GM21786 (cell line): ENCODE data around the gene TOP1.
"Not testable (repeated sequence)": the region's sequence is repeated elsewhere in the genome, so short reads cannot be mapped to it uniquely, and the experiment has no call there.

Experiments used
- ATAC-seq: cut with Tn5 transposase; IDR thresholded peaks from one replicate; pipeline ENCODE4 v1.9.1; 2021; ENCODE audit not compliant: unreplicated experiment

The TOP1 gene

GRCh38 chr20:41125530-41126457 is 97.2 kb downstream of the TOP1 start:
- ATAC-seq: no peak

GRCh38 chr20:41126719-41127118 is 98.1 kb downstream of the TOP1 start:
- no peak for ATAC-seq

GRCh38 chr20:41128317-41128716 is 99.7 kb downstream of the TOP1 start:
- not testable (repeated sequence) for ATAC-seq

DNA sequence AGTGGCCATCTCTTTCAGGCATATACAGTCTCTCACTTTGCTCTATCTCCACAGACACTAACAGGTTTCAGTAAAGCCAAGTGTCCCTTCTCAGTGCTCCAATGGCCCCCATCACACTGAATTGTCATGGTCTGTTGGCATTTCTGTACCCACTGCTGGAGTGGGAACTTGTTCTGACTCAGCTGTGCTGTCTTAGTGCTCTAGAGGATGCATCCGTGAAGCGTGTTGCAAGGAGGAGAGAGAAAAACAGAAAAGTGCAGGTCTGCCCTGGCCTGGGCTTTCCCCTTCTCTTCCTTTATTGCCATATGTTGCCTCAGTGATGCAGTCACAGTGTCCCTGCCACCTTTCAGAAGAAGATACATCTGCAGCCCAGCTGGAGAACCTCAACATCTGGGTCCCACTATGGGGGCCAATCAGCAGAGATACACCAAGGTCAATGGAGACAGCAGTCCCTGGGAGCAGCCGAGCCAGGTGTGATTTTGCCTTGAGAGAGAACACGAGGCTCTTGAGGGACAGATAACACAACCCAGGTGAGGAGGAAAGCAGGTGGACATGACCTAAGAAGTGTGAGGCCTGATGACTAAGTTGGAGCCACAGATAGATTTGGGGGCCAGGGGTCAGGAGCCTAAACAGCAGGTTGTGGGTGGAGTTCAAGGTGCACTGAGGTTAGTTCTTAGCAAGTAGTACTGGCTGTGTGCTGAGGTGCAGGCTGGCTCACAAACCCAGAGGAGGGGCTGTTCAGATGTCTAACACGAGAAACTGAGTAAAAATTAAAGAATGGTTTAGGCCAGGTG is 103.2 kb downstream of the TOP1 start:
- peak; percentile 34 for ATAC-seq

DNA sequence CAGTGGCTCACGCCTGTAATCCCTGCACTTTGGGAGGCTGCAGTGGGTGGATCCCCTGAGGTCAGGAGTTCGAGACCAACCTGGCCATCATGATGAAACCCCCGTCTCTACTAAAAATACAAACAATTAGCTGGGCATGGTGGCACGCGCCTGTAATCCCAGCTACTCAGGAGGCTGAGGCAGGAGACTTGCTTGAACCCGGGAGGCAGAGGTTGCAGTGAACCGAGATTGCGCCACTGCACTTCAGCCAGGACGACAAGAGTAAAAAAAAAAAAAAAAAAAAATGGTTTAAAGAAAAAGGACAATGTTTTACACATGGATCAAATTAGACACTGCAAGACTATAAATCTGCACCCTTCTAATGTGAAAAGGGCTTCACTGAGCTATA is 103.8 kb downstream of the TOP1 start:
- ATAC-seq: not testable (repeated sequence)

DNA sequence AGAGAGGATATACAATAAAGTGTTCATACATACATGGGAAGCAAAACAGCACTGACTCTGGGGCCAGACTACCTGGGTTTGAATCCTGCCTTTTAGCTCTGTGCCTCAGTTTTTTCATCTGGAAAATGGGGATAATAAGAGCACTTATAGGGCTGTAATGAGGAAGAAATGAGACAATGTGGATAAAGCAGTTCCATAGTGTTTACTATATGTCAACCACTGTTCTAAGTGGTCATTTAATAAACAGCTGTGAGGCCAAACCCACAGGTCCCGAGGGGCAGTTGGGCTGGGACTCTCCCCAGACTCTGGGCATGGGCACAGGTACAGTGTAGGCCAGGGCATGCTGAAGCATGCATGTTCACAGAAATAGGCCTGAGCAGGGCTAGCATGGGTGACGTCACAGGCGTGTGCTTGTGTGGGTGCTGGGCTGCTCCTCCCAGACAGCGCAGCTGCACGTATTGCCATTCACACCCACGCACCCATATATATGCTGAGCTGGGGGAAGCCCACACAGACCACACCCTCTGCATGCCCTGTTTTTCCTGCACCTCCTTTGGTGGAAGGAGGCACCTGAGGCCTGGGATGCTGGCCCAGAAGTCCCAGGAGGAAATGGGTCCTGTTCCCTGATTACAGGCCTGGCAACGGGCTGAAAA is 105.2 kb downstream of the TOP1 start:
- peak; percentile 48 for ATAC-seq

DNA sequence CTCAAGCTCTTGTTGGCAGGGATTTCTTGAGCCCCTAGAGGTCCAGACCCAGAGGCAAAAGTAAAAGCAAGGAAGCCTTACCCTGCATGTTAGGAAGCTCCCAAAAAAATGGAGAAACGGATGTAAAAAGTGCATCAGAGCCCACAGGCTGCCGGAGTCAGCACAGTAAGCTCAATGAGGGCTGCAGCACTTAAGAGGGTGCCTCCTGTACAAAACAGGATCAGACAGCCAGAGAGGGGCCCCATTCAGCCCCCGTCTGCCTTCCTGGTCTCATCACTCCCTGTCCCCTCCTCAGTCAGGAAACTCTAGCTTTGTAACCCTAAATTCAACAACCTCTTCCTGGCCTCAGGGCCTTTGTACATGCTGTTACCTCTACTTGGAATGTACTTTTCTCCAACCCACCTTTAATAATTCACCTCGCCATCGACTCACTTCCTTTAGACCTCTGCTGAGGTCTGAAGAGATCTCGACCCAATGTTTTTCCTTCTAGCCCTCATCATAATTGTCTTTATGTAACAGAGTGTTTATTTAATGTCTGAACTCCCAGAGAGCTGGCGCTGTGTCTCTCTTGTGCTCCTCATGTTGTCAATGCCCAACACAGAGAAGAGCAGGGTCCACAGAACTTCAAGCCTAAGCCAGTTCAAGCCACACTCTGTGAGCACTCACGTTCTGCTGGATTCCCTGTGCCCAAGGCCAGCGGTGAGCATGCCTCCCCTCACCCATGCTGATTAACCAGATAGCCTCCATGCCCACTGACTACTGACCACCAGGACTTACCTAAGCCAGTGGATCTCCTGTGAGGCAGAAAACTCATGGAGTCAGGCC is 106.0 kb downstream of the TOP1 start:
- ATAC-seq: no peak

DNA sequence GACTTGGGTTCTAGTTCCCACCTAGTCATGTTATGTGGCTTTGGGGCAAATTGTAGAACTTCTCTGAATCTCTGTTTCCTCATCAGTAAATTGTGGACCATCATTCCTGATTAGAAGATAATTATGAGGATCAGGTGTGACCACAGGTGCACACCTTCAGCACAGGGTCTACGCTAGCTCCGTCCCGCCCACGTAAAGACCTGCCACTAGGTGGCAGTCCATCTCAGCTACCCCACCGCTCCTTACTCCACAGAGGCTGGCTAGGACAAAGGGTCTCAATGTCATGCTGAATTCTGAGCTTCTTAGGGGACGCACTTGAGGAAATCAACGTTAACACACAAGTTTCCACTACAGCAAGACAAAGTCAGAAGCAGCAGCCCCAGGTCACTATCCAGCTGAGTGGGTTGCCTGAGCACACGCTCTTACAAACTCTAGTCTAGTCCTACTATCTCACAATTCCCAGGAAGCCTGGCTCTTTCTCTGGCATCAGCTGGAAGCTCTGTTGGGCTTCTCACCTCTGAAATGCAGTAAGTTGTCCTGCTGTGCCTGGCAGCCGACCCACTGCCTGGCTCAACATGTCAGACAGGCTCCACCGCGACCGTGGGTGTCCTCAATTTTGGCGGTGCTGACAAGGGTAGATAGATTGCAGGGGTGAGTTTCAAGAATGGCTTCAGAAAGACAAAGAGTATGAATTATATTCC is 106.7 kb downstream of the TOP1 start:
- ATAC-seq: no peak

DNA sequence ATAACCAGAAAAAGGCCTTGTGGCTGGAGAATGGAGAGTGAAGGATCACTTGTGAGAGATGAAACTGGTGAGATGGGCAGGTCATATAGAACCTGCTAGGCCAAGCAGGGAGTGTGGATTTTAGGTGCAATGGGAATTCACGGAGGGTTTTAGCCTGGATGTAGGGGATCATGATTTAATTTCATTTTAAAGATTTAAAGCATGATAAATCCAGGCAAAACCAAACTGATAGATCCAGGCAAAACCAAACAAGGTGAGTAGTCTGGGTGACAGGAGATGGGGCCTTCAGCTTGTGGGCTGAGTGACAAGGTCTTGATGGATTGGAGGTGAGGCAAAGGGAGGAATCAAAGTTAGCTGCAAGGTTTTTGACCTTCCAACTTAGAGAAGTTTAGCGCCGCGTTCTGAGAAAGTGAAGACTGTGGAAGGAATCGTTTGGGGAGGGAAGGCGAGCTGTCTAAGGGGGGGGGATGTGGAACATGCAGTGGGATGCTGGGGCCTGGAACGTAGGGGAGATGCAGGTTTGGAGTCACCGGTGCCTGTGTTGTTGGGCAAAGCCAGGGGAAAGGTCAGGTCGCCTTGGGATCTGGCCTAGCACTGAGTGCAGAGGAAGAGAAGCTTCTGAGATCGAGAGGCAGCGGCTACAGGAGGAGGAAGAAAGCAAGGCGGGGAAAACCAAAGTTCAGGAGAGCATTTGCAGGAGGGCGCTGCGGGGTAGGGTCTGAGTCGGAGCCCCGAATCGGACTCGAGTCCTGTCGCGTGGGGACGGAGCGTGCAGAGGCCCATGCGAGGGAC is 107.5 kb downstream of the TOP1 start:
- no peak for ATAC-seq

DNA sequence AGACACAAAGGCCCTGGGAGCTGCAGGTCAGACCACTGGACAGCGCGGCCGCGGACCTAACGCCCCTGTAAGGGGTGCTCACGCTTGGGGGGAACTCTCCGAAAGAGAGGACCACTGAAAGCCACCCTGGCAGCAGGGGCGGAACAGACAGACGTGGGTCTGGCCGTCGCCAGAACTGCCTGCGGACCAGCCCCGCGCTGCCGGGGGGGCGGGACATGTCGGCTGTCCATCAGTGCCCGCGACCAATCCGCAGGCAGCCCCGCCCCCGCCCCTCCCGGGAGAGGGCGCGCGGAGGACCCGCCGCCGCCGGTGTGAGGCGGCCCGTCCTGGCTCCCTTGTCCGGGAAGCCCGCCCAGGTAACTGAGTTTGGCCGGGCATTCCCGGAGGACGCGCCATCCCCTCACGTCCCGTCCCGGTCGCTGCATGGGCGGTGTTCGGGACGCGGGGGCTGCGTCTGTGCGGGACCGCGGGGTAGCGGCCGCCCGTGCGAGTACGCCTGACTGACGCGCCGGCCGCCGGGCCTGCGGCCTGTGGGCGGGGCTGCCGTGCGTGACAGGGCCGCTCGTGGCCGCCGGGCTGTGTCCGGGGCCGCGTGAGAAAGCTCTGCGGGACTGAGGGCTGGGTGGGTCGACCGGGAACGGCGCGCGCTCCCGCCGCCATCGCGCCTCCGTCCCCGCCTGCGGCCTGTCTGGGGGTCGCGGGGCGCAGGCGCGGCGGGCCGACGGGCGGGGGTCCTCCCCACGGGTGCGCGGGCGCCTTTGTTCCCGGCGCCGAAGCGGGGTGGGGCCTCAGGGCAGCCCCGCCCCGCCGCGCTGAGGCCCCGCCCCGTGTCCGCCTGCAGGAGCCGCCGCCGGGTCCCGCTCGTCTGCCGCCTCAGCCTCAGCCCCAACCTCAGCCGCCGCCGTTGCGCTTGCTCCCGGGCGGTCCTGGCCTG is 108.3 kb downstream of the TOP1 start, which contains the start of gene PLCG1:
PLCG1 (plus strand) TSS at position 864 of the 934 bp plus-strand sequence. CDS start 99 bp downstream, outside the sequence.
- peak; percentile 41 for ATAC-seq

GRCh38 chr20:41137614-41138474 is 109.2 kb downstream of the TOP1 start:
- ATAC-seq: peak; percentile 5

GRCh38 chr20:41138475-41139226 is 110.0 kb downstream of the TOP1 start:
- no peak for ATAC-seq

DNA sequence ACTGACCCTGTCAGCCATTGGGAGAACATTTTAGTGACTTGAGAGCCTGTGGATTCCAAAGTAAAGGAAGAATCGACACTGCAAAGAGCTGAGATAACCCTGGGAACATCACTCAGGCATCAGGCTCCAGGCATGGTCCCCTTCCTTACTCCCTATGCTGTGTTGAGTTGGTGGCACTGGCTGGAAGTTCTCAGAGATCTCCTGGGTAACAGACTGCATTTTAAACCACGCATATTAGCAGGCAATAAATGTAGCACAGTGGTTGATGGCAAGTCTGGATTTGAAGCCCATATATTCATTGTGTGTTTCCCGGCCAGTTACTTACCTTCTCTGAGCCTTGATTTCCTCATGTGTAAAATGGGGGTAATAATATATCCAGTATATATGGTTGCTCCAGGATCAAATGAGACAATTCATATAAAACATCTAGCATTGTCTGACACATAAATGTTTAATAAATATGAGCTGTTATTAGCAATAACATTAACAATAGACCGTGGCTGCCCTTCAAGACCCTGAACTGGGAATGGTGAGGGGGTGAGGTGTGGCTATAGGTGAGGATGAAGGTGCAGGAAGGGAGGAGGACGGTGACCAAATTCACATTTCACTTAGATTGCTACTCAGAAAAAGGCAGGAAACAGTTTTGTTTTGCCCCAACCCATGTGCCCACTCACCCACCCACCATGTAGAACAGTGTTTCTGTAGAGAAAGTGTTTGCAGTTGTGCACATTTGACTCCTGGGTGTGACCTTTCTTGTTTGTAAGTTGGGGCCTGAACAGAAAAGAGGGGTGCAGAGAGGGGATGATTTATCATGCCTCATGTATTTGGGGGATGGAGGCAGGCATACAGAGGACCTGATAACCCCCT is 110.8 kb downstream of the TOP1 start:
- no peak for ATAC-seq

- no peak for ATAC-seq
Measured at GRCh38 chr20:41140226-41141133, 111.9 kb downstream of the TOP1 start.
